HG03469 (cell line): Measurements from ENCODE around the gene CCDC150.

ENCODE experiments used
- ATAC-seq: cut with Tn5 transposase; IDR thresholded peaks from one replicate; pipeline ENCODE4 v1.9.1; 2021; ENCODE audit warnings: mild to moderate bottlenecking, moderate library complexity, moderate number of reproducible peaks; ENCODE audit not compliant: unreplicated experiment

CCDC150 gene

GRCh38 chr2:196759378-196759706, 119.8 kb downstream of the CCDC150 start:
- no peak for ATAC-seq

- no peak for ATAC-seq
Measured at GRCh38 chr2:196767101-196767500, 127.6 kb downstream of the CCDC150 start.
